ENCODE data around the gene FAM216A.

Gene FAM216A

DNA sequence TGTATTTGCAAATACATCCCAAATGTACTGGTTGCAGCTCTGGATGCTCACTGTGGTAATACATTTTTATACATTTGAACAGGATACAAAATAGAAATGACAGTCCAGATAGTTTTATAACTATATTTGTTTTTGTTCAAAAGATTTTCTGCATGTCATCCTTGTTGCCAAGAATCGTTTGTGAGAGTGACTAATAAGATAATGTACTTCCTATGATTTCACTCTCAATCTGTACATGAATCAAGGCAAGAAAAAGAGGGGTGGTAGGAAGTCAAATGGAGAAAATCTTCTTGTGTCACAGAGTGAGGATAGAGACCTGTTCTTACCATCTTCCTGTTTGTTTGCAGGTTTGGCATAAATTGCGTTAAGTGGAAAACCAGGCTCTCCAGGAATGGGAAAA, 32.4 kb upstream of the FAM216A start:
- Histone ChIP-seq H3K4me2 (ENCODE audit: low read length) (no peak overlapping the region), H3K9me3 (ENCODE audit: control insufficient read depth, insufficient read depth, low read length) (no peaks in the 10 kb centered on the region), H3K79me2 (ENCODE audit: control insufficient read depth, low read length) (0 out of 2 replicates have a peak, but pooled peaks cover 8% of the 10 kb centered on the region), H3K27ac (ENCODE audit: low read depth, low read length) (no peak overlapping the region), H3K4me3 (ENCODE audit: low read length) (no peak overlapping the region), H4K20me1 (ENCODE audit: control insufficient read depth, insufficient read depth, low read depth, low read length) (no peaks in the 10 kb centered on the region), H3K9me2 (replicated peaks; ENCODE audit: control insufficient read depth, low read length) (no peaks in the 10 kb centered on the region), H3K4me1 (ENCODE audit: control insufficient read depth, low read length) (peaks cover 4% of the 10 kb centered on the region), H3K36me3 (ENCODE audit: control insufficient read depth, low read length) (peaks cover 52% of the 10 kb centered on the region), H3K27me3 (ENCODE audit: control insufficient read depth, low read length) (no peaks in the 10 kb centered on the region), H3F3A (ENCODE audit: control insufficient read depth, insufficient read depth) (peaks cover 31% of the 10 kb centered on the region)
- TF ChIP-seq, protein P1, sequence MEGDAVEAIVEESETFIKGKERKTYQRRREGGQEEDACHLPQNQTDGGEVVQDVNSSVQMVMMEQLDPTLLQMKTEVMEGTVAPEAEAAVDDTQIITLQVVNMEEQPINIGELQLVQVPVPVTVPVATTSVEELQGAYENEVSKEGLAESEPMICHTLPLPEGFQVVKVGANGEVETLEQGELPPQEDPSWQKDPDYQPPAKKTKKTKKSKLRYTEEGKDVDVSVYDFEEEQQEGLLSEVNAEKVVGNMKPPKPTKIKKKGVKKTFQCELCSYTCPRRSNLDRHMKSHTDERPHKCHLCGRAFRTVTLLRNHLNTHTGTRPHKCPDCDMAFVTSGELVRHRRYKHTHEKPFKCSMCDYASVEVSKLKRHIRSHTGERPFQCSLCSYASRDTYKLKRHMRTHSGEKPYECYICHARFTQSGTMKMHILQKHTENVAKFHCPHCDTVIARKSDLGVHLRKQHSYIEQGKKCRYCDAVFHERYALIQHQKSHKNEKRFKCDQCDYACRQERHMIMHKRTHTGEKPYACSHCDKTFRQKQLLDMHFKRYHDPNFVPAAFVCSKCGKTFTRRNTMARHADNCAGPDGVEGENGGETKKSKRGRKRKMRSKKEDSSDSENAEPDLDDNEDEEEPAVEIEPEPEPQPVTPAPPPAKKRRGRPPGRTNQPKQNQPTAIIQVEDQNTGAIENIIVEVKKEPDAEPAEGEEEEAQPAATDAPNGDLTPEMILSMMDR (IDR thresholded peaks at IDR 0.05; ENCODE audit: low read depth, low read length, poor library complexity, severe bottlenecking): no peak
- TF ChIP-seq EZH2phosphoT487 (IDR thresholded peaks at IDR 0.05; ENCODE audit: borderline replicate concordance, low read length): no peak

DNA sequence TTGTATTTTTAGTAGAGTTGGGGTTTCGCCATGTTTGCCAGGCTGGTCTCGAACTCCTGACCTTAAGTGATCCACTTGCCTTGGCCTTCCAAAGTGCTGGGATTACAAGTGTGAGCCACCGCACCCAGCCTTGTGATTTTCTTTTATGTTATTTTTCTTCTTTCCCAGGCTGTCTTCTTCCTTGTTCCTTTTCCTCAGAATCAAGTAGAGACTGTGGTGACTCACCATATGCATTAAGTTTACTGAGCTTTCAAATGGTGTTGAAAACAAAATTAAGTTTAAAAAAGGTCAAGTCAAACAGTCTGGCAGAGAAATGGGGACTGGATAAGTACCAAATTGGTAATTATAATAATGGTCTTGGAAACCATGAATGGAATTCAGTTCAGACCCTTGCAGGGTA, 24.2 kb upstream of the FAM216A start:
- peaks cover 74% of the 10 kb centered on the region for H3K79me2 ChIP-seq (ENCODE audit: control insufficient read depth, low read length)

DNA sequence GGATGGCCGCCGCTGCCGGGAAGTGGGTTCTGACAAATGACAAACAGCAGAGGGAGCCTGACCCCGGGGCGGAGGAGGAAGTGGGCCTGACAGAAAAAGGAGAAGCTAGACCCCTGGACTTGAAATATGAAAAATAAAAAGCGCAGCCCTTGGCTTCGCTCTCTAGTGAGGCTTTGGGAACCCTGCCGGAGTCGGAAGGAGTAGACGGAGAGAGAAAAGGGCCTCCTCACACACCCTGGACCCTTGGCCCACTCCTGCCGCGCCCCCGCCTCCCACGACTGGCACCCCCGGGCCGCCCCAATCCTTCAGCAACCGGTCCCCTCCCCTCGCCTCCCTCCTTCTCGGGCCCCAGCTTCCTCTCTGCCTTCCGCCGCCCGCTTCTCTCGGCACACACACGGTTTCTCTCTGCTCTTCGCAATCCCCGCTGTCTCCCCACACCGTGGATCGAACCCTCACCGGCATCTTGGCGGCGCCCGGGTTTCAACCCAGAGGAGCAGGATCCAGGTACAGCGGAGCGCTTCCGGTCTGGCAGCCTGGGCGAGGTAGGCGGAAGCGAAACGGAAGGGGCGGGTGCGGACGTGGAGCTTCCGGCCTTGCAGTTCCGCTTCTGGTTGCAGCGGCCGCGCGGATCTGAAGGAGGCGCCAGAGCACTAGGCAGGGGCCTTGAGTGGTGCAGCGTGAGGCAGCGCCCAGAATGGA, 18.7 kb upstream of the FAM216A start, which contains the start of gene ARPC3:
Gene ARPC3 (minus strand): TSS at position 539 of the 699 bp plus-strand sequence. CDS start 77 bp downstream, at position 462.
- peaks cover 24% of the 10 kb centered on the region for H4K20me1 ChIP-seq (ENCODE audit: control insufficient read depth, insufficient read depth, low read depth, low read length)
- H3K27ac ChIP-seq (ENCODE audit: low read depth, low read length): peak within 1 kb of the TSS; percentile 85
- TF ChIP-seq EZH2phosphoT487 (IDR thresholded peaks at IDR 0.05; ENCODE audit: borderline replicate concordance, low read length): no peak
- TF ChIP-seq, protein P1 (IDR thresholded peaks at IDR 0.05; ENCODE audit: low read depth, low read length, poor library complexity, severe bottlenecking): peak; percentile 87
- H3F3A ChIP-seq (ENCODE audit: control insufficient read depth, insufficient read depth): peaks cover 25% of the 10 kb centered on the region
- peaks cover 34% of the 10 kb centered on the region for H3K4me1 ChIP-seq (ENCODE audit: control insufficient read depth, low read length)
- H3K9me3 ChIP-seq (ENCODE audit: control insufficient read depth, insufficient read depth, low read length): no peaks in the 10 kb centered on the region
- peak within 1 kb of the TSS; percentile 96 for H3K4me3 ChIP-seq (ENCODE audit: low read length)
- H3K36me3 ChIP-seq (ENCODE audit: control insufficient read depth, low read length): peaks cover 81% of the 10 kb centered on the region
- peak within 1 kb of the TSS; percentile 94 for H3K4me2 ChIP-seq (ENCODE audit: low read length)
- no peaks in the 10 kb centered on the region for H3K9me2 ChIP-seq (replicated peaks; ENCODE audit: control insufficient read depth, low read length)
- peaks cover 52% of the 10 kb centered on the region for H3K79me2 ChIP-seq (ENCODE audit: control insufficient read depth, low read length)
- no peaks in the 10 kb centered on the region for H3K27me3 ChIP-seq (ENCODE audit: control insufficient read depth, low read length)

More for the DNA sequence above, 24.2 kb upstream of the FAM216A start:
- H3K27ac ChIP-seq (ENCODE audit: low read depth, low read length): no peak overlapping the region
- no peak overlapping the region for H3K4me2 ChIP-seq (ENCODE audit: low read length)
- peaks cover 23% of the 10 kb centered on the region for H4K20me1 ChIP-seq (ENCODE audit: control insufficient read depth, insufficient read depth, low read depth, low read length)
- H3K9me3 ChIP-seq (ENCODE audit: control insufficient read depth, insufficient read depth, low read length): no peaks in the 10 kb centered on the region
- H3F3A ChIP-seq (ENCODE audit: control insufficient read depth, insufficient read depth): 0 out of 2 replicates have a peak, but pooled peaks cover 2% of the 10 kb centered on the region
- H3K4me1 ChIP-seq (ENCODE audit: control insufficient read depth, low read length): peaks cover 26% of the 10 kb centered on the region
- H3K27me3 ChIP-seq (ENCODE audit: control insufficient read depth, low read length): no peaks in the 10 kb centered on the region
- no peaks in the 10 kb centered on the region for H3K9me2 ChIP-seq (replicated peaks; ENCODE audit: control insufficient read depth, low read length)
- H3K4me3 ChIP-seq (ENCODE audit: low read length): no peak overlapping the region
- peaks cover 82% of the 10 kb centered on the region for H3K36me3 ChIP-seq (ENCODE audit: control insufficient read depth, low read length)
- no peak for TF ChIP-seq EZH2phosphoT487 (IDR thresholded peaks at IDR 0.05; ENCODE audit: borderline replicate concordance, low read length)
- TF ChIP-seq, protein P1 (IDR thresholded peaks at IDR 0.05; ENCODE audit: low read depth, low read length, poor library complexity, severe bottlenecking): no peak
